HepG2 (cell line): Measurements from ENCODE around the gene TF. TPM values are rescaled to one million over a fixed set of nuclear protein-coding genes. Genes with fewer than 3 reads are reported as not detected.

Experiments
- BRCA1 ChIP-seq: sonication (generic); formaldehyde crosslinking; IDR thresholded peaks from 2 replicates; pipeline ENCODE4 v1.4.0; 2020; ENCODE audit warnings: missing genetic modification reagents
- ERF ChIP-seq: IDR thresholded peaks from 2 replicates; pipeline ENCODE4 v1.6.1; 2018; ENCODE audit warnings: missing biosample characterization, missing genetic modification reagents
- EZH2 ChIP-seq: conservative IDR thresholded peaks from 2 replicates; pipeline ENCODE4 v1.6.1; 2012; ENCODE audit warnings: mild to moderate bottlenecking, low read depth, low read length, moderate library complexity
- FOXJ3 ChIP-seq: sonication (generic); formaldehyde crosslinking; IDR thresholded peaks from 2 replicates; pipeline ENCODE4 v1.4.0; 2020; ENCODE audit warnings: missing genetic modification reagents, mild to moderate bottlenecking, borderline replicate concordance
- ISL2 ChIP-seq: sonication (generic); formaldehyde crosslinking; IDR thresholded peaks from 2 replicates; pipeline ENCODE4 v1.5.0; 2020; ENCODE audit warnings: missing genetic modification reagents
- NCOA5 ChIP-seq: sonication (generic); formaldehyde crosslinking; IDR thresholded peaks from 2 replicates; pipeline ENCODE4 v1.4.0; 2020; ENCODE audit warnings: missing genetic modification reagents
- NR2C2 ChIP-seq: sonication (generic); formaldehyde crosslinking; IDR thresholded peaks from 2 replicates; pipeline ENCODE4 v1.4.0; 2020; ENCODE audit warnings: missing genetic modification reagents, mild to moderate bottlenecking, moderate library complexity, borderline replicate concordance
- NR2F6 ChIP-seq, 2 experiments: IDR thresholded peaks; 2 replicates each; pipeline ENCODE4 v1.6.1; 2016; ENCODE audit warnings: antibody characterized with exemption in 1 of 2, mild to moderate bottlenecking in 1 of 2
- PAWR ChIP-seq: sonication (generic); formaldehyde crosslinking; IDR thresholded peaks from 2 replicates; pipeline ENCODE4 v1.4.0; 2020; ENCODE audit warnings: missing genetic modification reagents, mild to moderate bottlenecking, borderline replicate concordance
- TBX3 ChIP-seq: fragments of 450-650 bp; IDR thresholded peaks from 2 replicates; pipeline ENCODE4 v1.6.1; 2017; ENCODE audit warnings: antibody characterized with exemption, mild to moderate bottlenecking, inconsistent platforms, borderline replicate concordance
- WIZ ChIP-seq: sonication (generic); formaldehyde crosslinking; IDR thresholded peaks from 2 replicates; pipeline ENCODE4 v1.5.1; 2020; ENCODE audit warnings: mild to moderate bottlenecking, missing genetic modification reagents
- ZFP90 ChIP-seq: sonication (generic); formaldehyde crosslinking; IDR thresholded peaks from 2 replicates; pipeline ENCODE4 v1.8.0; 2022; ENCODE audit warnings: missing genetic modification reagents, mild to moderate bottlenecking, inconsistent platforms, borderline replicate concordance
- ZNF234 ChIP-seq: sonication (generic); formaldehyde crosslinking; conservative IDR thresholded peaks from 2 replicates; pipeline ENCODE4 v1.5.1; 2020; ENCODE audit warnings: mild to moderate bottlenecking, missing genetic modification reagents
- ZNF350 ChIP-seq: sonication (generic); formaldehyde crosslinking; IDR thresholded peaks from 2 replicates; pipeline ENCODE4 v1.4.0; 2020; ENCODE audit warnings: mild to moderate bottlenecking, low read depth, missing genetic modification reagents, borderline replicate concordance
- ZNF354B ChIP-seq: sonication (generic); formaldehyde crosslinking; IDR thresholded peaks from 2 replicates; pipeline ENCODE4 v1.8.0; 2022; ENCODE audit warnings: mild to moderate bottlenecking, missing genetic modification reagents
- ZNF644 ChIP-seq: IDR thresholded peaks from 2 replicates; pipeline ENCODE4 v1.6.1; 2016; ENCODE audit warnings: low read depth
- ZNF746 ChIP-seq: sonication (generic); formaldehyde crosslinking; IDR thresholded peaks from 2 replicates; pipeline ENCODE4 v1.8.0; 2022; ENCODE audit warnings: mild to moderate bottlenecking, missing genetic modification reagents
- polyA plus RNA-seq, 8 experiments: library from polyadenylated mRNA; depleted of rRNA in 3 of 8; stranded (reverse) in 7 of 8; unstranded in 1 of 8; fragments of >200 nt; fragmentation: Illumina TruSeq in 4 of 8; extraction: Trizol in 4 of 8; gene quantifications; 2 replicates each; pipeline versions ENCODE4 v1.2.1 to v1.2.3, GENCODE V29; 2011 to 2016; ENCODE audit warnings: low read depth in 4 of 8, missing spikeins in 1 of 8, mixed read lengths in 1 of 8; ENCODE audit not compliant: insufficient read depth in 1 of 8
- total RNA-seq, 5 experiments: library from RNA; depleted of rRNA; stranded (reverse); fragments of >200 nt; fragmentation: Illumina TruSeq; extraction: Trizol; gene quantifications; 2 replicates each; pipeline ENCODE4 v1.2.3, GENCODE V29; 2016; ENCODE audit warnings: low read depth in 1 of 5
- TF ChIP-seq, protein P1 (sequence below): sonication (generic); formaldehyde crosslinking; IDR thresholded peaks from 2 replicates; pipeline ENCODE4 v1.4.0; 2020; ENCODE audit warnings: missing genetic modification reagents
- TF ChIP-seq, protein P2 (sequence below): sonication (generic); formaldehyde crosslinking; IDR thresholded peaks from 2 replicates; pipeline ENCODE4 v1.8.1; 2023; ENCODE audit warnings: missing genetic modification reagents, inconsistent platforms, borderline replicate concordance
- TF ChIP-seq, protein P3 (sequence below): sonication (generic); IDR thresholded peaks from 2 replicates; pipeline ENCODE4 v1.6.1; 2016; ENCODE audit warnings: low read depth, borderline replicate concordance
- TF ChIP-seq, protein P4 (sequence below): sonication (generic); formaldehyde crosslinking; conservative IDR thresholded peaks from 2 replicates; pipeline ENCODE4 v1.4.0; 2020; ENCODE audit warnings: mild to moderate bottlenecking, missing genetic modification reagents, moderate library complexity
- TF ChIP-seq, protein P5 (sequence below): sonication (generic); formaldehyde crosslinking; IDR thresholded peaks from 2 replicates; pipeline ENCODE4 v1.4.0; 2020; ENCODE audit warnings: missing genetic modification reagents, borderline replicate concordance

Gene TF
- total and polyA plus RNA-seq, 2 of the 13 experiments (the other 11 are each of a cell fraction or from before 2014, with no cell fraction given) = 10,074 to 11,821 TPM

DNA sequence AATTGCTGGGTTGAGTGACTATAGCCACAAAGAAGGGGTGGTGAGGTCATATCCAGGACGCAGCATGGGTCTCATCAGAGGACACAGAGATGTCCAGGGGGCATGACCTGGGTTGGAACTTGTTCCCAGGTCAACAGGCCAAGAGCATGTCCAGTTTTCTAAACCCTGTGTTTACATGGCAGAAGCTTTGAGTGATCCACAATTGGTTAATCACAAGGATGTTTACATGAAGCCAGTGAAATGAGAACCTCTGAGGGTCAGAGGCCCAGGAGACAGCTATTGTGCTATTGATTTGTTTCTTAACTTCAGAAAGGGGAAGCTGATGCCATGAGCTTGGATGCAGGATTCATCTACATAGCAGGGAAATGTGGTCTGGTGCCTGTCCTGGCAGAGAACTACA, 42.3 kb upstream of the TF start (continued):
- TF ChIP-seq TBX3 (no peak), FOXJ3 (CRISPR knock-in tag) (peak; percentile 92), ZFP90 (peak; percentile 72; the same call in 1 of the 2 replicates), WIZ (CRISPR knock-in tag) (no peak), EZH2 (no peak), NR2C2 (CRISPR knock-in tag) (peak; percentile 89), ZNF354B (CRISPR knock-in tag) (no peak), ZNF350 (CRISPR knock-in tag) (0 out of 2 replicates have a peak, but pooled peaks have one; percentile 55), ERF (CRISPR knock-in tag) (peak; percentile 47; the same call in 1 of the 2 replicates), NR2F6 (IDR thresholded peaks at IDR 0.05) (peak; percentile 95), NR2F6 (CRISPR knock-in tag; IDR thresholded peaks at IDR 0.05) (peak; percentile 90), ZNF234 (CRISPR knock-in tag) (no peak), ZNF746 (CRISPR knock-in tag) (no peak), ISL2 (CRISPR knock-in tag) (peak; percentile 38; the same call in 1 of the 2 replicates), NCOA5 (CRISPR knock-in tag) (no peak; the same call in 1 of the 2 replicates), PAWR (CRISPR knock-in tag) (no peak), ZNF644 (CRISPR knock-in tag) (no peak), BRCA1 (CRISPR knock-in tag) (peak; percentile 76; the same call in 1 of the 2 replicates)
- TF ChIP-seq, protein P1, sequence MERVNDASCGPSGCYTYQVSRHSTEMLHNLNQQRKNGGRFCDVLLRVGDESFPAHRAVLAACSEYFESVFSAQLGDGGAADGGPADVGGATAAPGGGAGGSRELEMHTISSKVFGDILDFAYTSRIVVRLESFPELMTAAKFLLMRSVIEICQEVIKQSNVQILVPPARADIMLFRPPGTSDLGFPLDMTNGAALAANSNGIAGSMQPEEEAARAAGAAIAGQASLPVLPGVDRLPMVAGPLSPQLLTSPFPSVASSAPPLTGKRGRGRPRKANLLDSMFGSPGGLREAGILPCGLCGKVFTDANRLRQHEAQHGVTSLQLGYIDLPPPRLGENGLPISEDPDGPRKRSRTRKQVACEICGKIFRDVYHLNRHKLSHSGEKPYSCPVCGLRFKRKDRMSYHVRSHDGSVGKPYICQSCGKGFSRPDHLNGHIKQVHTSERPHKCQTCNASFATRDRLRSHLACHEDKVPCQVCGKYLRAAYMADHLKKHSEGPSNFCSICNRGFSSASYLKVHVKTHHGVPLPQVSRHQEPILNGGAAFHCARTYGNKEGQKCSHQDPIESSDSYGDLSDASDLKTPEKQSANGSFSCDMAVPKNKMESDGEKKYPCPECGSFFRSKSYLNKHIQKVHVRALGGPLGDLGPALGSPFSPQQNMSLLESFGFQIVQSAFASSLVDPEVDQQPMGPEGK (CRISPR knock-in tag) = peak; percentile 11; the same call in 1 of the 2 replicates
- TF ChIP-seq, protein P2, sequence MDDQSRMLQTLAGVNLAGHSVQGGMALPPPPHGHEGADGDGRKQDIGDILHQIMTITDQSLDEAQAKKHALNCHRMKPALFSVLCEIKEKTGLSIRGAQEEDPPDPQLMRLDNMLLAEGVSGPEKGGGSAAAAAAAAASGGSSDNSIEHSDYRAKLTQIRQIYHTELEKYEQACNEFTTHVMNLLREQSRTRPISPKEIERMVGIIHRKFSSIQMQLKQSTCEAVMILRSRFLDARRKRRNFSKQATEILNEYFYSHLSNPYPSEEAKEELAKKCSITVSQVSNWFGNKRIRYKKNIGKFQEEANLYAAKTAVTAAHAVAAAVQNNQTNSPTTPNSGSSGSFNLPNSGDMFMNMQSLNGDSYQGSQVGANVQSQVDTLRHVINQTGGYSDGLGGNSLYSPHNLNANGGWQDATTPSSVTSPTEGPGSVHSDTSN (CRISPR knock-in tag) = no peak
- TF ChIP-seq, protein P3, sequence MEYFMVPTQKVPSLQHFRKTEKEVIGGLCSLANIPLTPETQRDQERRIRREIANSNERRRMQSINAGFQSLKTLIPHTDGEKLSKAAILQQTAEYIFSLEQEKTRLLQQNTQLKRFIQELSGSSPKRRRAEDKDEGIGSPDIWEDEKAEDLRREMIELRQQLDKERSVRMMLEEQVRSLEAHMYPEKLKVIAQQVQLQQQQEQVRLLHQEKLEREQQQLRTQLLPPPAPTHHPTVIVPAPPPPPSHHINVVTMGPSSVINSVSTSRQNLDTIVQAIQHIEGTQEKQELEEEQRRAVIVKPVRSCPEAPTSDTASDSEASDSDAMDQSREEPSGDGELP = no peak
- TF ChIP-seq, protein P4, sequence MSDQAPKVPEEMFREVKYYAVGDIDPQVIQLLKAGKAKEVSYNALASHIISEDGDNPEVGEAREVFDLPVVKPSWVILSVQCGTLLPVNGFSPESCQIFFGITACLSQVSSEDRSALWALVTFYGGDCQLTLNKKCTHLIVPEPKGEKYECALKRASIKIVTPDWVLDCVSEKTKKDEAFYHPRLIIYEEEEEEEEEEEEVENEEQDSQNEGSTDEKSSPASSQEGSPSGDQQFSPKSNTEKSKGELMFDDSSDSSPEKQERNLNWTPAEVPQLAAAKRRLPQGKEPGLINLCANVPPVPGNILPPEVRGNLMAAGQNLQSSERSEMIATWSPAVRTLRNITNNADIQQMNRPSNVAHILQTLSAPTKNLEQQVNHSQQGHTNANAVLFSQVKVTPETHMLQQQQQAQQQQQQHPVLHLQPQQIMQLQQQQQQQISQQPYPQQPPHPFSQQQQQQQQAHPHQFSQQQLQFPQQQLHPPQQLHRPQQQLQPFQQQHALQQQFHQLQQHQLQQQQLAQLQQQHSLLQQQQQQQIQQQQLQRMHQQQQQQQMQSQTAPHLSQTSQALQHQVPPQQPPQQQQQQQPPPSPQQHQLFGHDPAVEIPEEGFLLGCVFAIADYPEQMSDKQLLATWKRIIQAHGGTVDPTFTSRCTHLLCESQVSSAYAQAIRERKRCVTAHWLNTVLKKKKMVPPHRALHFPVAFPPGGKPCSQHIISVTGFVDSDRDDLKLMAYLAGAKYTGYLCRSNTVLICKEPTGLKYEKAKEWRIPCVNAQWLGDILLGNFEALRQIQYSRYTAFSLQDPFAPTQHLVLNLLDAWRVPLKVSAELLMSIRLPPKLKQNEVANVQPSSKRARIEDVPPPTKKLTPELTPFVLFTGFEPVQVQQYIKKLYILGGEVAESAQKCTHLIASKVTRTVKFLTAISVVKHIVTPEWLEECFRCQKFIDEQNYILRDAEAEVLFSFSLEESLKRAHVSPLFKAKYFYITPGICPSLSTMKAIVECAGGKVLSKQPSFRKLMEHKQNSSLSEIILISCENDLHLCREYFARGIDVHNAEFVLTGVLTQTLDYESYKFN = peak; percentile 91
- TF ChIP-seq, protein P5, sequence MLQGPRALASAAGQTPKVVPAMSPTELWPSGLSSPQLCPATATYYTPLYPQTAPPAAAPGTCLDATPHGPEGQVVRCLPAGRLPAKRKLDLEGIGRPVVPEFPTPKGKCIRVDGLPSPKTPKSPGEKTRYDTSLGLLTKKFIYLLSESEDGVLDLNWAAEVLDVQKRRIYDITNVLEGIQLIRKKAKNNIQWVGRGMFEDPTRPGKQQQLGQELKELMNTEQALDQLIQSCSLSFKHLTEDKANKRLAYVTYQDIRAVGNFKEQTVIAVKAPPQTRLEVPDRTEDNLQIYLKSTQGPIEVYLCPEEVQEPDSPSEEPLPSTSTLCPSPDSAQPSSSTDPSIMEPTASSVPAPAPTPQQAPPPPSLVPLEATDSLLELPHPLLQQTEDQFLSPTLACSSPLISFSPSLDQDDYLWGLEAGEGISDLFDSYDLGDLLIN = 0 out of 2 replicates have a peak, but pooled peaks have one; percentile 62
